Measurements from ENCODE around the gene UBQLN4.

GRCh38 chr1:156045076-156045475 is 8.5 kb downstream of the UBQLN4 start:
- TF ChIP-seq CTCF (IDR thresholded peaks at IDR 0.05; ENCODE audit: low read depth, low read length) (no peak), POLR2A (IDR thresholded peaks at IDR 0.05; ENCODE audit: extremely low read depth, insufficient read length) (no peak)

All from NB4 (cell line).